Esophagus squamous epithelium (tissue), 5 donors: Measurements from ENCODE around the gene NUTM2G. TPM values are rescaled to one million over a fixed set of nuclear protein-coding genes. Genes with fewer than 3 reads are reported as not detected.
"Not testable (repeated sequence)": the region's sequence is repeated elsewhere in the genome, so short reads cannot be mapped to it uniquely, and the experiment has no call there.

Experiments
- DNase-seq: peaks from one replicate; lab custom pipeline; 2025; lab: John Stamatoyannopoulos, UW
- H3K27ac ChIP-seq, 4 donors: fragments of 200-600 bp; sonication (generic); one replicate each; pipeline ENCODE4 v1.5.1; 2016 to 2019; ENCODE audit warnings: mild to moderate bottlenecking in 1 of 4
- H3K27me3 ChIP-seq, 4 donors: fragments of 200-600 bp; sonication (generic); 1 replicate in 3 of 4; 2 replicates in 1 of 4; pipeline versions ENCODE4 v1.5.1 to v1.6.0; 2017 to 2021; ENCODE audit warnings: antibody characterized with exemption in 1 of 4
- H3K36me3 ChIP-seq, 3 donors: fragments of 200-600 bp; sonication (generic); one replicate each; pipeline ENCODE4 v1.5.1; 2016 to 2019
- H3K4me1 ChIP-seq, 3 donors: fragments of 200-600 bp; sonication (generic); one replicate each; pipeline ENCODE4 v1.5.1; 2017 to 2019
- H3K4me3 ChIP-seq, 4 donors: fragments of 200-600 bp; sonication (generic); 1 replicate in 3 of 4; 2 replicates in 1 of 4; pipeline ENCODE4 v1.5.1; 2016 to 2019; ENCODE audit warnings: mild to moderate bottlenecking in 2 of 4, moderate library complexity in 1 of 4
- H3K9me3 ChIP-seq, 3 donors: fragments of 200-600 bp; sonication (generic); one replicate each; pipeline ENCODE4 v1.5.1; 2016 to 2019
- WGBS, 2 donors: methylation state at CpG; one replicate each; pipeline ENCODE4 v1.1.5; 2018; 5-methylcytosine and 5-hydroxymethylcytosine counted together
- intact Hi-C: fragments of 100-400 bp; cut with DNase I; formaldehyde crosslinking; loops from one replicate; pipeline ENCODE4 v1.15.0; 2022
- total RNA-seq, 4 donors: library from RNA; depleted of rRNA; stranded (reverse); fragments of >200 nt; gene quantifications; one replicate each; pipeline ENCODE4 v1.1.0, GENCODE V29; 2016
- TF ChIP-seq, protein P1 (sequence below), 6 experiments: fragments of 450-650 bp in 4 of 6; fragments of 200-600 bp in 2 of 6; sonication (generic) in 2 of 6; IDR thresholded peaks; one replicate each; pipeline ENCODE4 v1.5.1; 2016 to 2019; ENCODE audit warnings: antibody characterized with exemption in 6 of 6, mild to moderate bottlenecking in 4 of 6, moderate library complexity in 4 of 6
- donor health status: DM: yes; HTN: yes; CAD: no.

The NUTM2G gene
- total RNA-seq, 4 donors from 2014 or later, result not detected

DNA sequence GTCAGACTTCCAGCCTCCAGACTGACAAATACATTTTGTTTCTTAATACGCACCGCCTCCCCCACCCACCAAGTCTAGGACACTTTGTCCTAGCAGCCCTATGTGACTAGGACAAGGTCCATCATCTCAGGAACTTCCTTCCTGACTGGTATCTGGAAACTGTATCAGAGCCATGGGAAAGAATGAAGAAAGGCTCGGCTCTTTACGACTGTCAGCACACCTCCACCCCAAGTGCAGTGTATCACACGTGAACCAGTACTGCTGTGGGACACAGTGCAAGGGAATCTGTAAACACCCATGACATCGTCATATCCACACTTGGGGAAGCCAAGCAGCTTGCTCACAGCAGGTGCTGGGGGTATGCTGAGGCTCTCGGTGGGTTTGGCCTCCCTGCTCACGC, 13.0 kb downstream of the NUTM2G start:
- H3K36me3 ChIP-seq, result peaks cover 0 to 15% (median 0%) of the 10 kb centered on the region in 3 donors
- intact Hi-C loops, DNase-seq, H3K4me1 ChIP-seq, H3K27ac ChIP-seq, H3K4me3 ChIP-seq, H3K9me3 ChIP-seq, H3K27me3 ChIP-seq: not testable (repeated sequence)
- no CpG with 5 or more reads among the region's 8 CpGs for WGBS, 2 donors

DNA sequence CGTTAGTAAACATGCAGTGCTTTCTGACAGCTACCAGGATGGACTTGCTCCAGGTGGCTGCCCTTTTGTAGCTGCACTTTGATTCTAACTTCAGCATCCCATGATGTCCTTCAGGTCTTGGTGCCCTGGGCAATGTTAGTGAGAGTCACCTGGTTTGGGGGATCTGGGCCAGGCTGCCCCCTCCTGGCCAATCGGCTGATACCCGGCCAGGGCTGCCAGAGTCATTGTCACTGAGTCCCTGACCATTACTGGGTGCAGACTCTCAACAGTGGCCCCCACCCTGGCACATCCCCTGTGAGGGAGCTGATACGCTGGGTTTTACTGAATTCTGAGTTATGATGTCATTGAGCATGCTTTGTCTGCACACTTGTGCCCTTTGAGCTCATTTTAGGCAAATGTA, 13.5 kb downstream of the NUTM2G start:
- WGBS, 2 donors, result no CpG with 5 or more reads among the region's 4 CpGs
- intact Hi-C loops, H3K27ac ChIP-seq, H3K27me3 ChIP-seq, H3K4me3 ChIP-seq, H3K9me3 ChIP-seq, H3K4me1 ChIP-seq, DNase-seq: not testable (repeated sequence)
- peaks cover 0 to 18% (median 0%) of the 10 kb centered on the region in 3 donors for H3K36me3 ChIP-seq

DNA sequence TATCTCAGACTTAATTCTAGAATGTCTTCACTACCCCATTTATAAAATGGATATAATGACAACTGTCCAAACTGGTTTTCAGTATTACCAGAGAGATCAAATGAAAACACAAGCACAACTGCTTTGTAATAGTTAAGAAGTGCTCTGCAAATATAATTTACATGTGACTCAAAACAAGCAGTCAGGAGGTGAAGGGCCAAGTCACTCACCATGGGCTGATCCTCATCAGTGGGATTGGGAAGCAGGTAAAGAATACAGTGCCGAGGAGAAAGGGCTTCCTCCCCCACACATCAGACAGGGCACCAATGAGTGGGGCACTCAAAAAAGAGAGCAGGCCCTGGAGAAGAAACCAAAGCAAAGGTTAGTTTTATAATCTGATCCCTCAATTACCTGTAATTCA, 20.7 kb downstream of the NUTM2G start:
- H3K9me3 ChIP-seq, DNase-seq, H3K27ac ChIP-seq, H3K4me1 ChIP-seq, H3K4me3 ChIP-seq, H3K27me3 ChIP-seq, intact Hi-C loops: not testable (repeated sequence)
- WGBS, 2 donors, result 100% methylated on average over 1 of the region's 1 CpG; no CpG with 5 or more reads in 1 of the 2 donors
- H3K36me3 ChIP-seq, result peaks cover 0 to 31% (median 0%) of the 10 kb centered on the region in 3 donors

DNA sequence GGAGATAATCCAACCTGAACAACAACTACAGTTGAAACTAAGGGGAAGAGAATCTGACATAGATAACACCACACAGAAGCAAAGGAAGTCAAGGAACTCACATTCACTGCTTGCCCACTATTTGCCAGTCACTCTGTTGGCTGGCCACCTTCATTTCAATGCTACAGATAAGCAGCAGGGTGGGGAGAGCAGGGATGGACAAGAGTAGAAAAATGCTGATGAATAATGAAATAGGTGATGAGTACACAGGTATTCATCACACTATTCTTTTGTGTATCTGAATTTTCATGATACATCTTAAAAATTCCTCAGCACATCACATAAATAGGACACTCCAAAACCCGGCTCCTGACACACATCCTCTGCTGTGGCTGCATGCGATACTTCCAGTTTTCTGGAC, 21.9 kb downstream of the NUTM2G start:
- H3K9me3 ChIP-seq, H3K4me3 ChIP-seq: not testable (repeated sequence)
- no CpG with 5 or more reads among the region's 2 CpGs for WGBS, 2 donors

DNA sequence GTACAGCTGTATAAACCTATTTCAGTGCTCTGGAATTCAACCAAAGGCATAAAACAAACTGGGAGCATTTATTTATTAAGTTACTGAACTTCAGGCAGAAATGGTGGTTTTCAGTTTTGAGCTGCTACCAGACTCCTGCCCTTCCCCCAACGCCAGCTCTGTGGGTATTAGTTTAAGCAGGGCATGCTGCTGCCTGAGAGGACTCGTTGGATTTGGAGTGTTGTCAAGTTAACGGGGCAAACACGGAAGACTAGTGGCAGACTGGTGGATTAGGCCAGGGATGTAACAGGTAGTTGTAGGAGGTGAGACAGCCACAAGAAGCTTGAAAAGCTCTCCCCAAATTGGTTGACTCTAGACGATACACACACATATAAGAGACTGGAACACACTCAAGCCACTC, 38.9 kb downstream of the NUTM2G start:
- DNase-seq, result not testable (repeated sequence)
- 38 to 47% methylated on average over 5 of the region's 5 CpGs for WGBS, 2 donors

More for the DNA sequence above, 21.9 kb downstream of the NUTM2G start:
- DNase-seq, H3K27ac ChIP-seq, H3K27me3 ChIP-seq, H3K4me1 ChIP-seq, intact Hi-C loops: not testable (repeated sequence)
- H3K36me3 ChIP-seq, result peaks cover 0 to 41% (median 0%) of the 10 kb centered on the region in 3 donors

DNA sequence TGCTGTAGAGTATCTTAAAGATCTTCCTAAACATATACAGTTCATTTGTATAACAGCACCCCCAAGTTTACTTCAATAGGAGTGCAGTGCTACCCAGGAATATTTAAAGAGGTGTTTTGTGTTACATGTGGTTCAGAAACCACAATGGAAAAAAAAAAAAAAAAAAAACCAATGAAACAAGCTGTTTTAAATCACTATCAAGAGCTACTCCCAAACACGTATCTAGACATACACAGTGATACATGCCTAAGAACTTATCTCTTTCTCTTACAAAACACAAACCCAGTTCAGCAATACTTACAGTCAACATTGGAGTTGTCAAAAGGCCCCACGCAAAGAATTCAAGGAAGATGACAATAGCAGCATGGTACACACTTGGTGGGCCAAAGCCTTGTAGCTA, 43.9 kb downstream of the NUTM2G start:
- H3K27me3 ChIP-seq, DNase-seq, H3K9me3 ChIP-seq, H3K4me1 ChIP-seq, intact Hi-C loops, H3K27ac ChIP-seq, H3K4me3 ChIP-seq: not testable (repeated sequence)
- H3K36me3 ChIP-seq, result peaks cover 0 to 19% (median 0%) of the 10 kb centered on the region in 3 donors
- WGBS, 2 donors, result 77 to 93% methylated on average over 2 of the region's 2 CpGs

More for the DNA sequence above, 38.9 kb downstream of the NUTM2G start:
- TF ChIP-seq, protein P1, sequence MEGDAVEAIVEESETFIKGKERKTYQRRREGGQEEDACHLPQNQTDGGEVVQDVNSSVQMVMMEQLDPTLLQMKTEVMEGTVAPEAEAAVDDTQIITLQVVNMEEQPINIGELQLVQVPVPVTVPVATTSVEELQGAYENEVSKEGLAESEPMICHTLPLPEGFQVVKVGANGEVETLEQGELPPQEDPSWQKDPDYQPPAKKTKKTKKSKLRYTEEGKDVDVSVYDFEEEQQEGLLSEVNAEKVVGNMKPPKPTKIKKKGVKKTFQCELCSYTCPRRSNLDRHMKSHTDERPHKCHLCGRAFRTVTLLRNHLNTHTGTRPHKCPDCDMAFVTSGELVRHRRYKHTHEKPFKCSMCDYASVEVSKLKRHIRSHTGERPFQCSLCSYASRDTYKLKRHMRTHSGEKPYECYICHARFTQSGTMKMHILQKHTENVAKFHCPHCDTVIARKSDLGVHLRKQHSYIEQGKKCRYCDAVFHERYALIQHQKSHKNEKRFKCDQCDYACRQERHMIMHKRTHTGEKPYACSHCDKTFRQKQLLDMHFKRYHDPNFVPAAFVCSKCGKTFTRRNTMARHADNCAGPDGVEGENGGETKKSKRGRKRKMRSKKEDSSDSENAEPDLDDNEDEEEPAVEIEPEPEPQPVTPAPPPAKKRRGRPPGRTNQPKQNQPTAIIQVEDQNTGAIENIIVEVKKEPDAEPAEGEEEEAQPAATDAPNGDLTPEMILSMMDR (IDR thresholded peaks at IDR 0.05), result peak in 1 of 6 experiments; percentile 15
- H3K27ac ChIP-seq, H3K9me3 ChIP-seq, H3K4me3 ChIP-seq, H3K27me3 ChIP-seq, intact Hi-C loops: not testable (repeated sequence)
- Histone ChIP-seq H3K36me3 (peaks cover 0 to 21% (median 0%) of the 10 kb centered on the region in 3 donors), H3K4me1 (peaks cover 0 to 11% (median 0%) of the 10 kb centered on the region in 3 donors)

DNA sequence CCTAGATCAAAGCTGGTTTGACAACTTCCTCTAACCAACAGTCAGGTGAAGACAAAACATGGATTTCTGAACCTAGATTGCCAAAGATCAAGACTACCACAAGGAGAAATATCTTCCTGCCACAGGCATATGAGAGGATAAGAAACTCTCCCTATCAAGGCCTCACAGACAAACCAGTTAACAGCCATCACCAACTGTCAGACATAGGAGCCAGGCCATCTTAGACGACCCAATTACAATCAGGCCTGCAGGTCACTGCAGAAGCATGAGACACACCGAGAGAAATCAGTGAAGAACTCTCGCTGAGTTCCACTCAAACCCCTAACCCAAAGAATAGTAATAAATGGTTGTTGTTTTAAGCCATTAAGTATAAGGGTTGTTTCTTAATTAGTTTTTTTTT, 45.4 kb downstream of the NUTM2G start:
- H3K27ac ChIP-seq, intact Hi-C loops, H3K9me3 ChIP-seq, H3K4me1 ChIP-seq, H3K4me3 ChIP-seq, DNase-seq, H3K27me3 ChIP-seq: not testable (repeated sequence)
- WGBS, 2 donors, result 71 to 86% methylated on average over 3 of the region's 3 CpGs
- peaks cover 0 to 19% (median 0%) of the 10 kb centered on the region in 3 donors for H3K36me3 ChIP-seq

DNA sequence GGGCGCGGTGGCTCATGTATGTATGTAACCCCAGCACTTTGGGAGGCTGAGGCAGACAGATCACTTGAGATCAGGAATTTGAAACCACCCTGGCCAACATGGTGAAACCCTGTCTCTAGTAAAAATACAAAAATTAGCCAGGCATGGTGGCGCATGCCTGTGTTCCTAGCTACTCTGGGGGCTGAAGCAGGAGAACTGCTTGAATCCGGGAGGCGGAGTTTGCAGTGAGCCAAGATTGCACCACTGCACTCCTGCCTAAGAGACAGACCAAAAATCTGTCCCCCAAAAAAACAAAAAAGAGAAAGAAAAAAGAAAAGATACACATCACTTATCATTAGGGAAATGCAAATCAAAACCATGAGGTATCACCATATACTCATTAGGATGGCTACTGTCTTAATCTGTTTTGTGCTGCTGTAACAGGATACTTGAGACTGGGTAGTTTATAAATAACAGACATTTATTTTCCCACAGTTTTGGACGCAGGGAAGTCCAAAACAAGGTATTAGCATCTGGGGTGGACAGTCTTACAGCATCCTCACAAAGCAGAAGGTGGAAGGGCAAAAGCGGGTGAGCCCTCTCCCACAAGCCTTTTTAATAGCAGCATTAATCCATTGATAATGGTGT, 55.0 kb downstream of the NUTM2G start:
- intact Hi-C loops, H3K4me3 ChIP-seq, H3K4me1 ChIP-seq, H3K9me3 ChIP-seq, H3K27me3 ChIP-seq, H3K27ac ChIP-seq, H3K36me3 ChIP-seq, DNase-seq: not testable (repeated sequence)
- 90 to 97% methylated on average over 7 of the region's 7 CpGs for WGBS, 2 donors

DNA sequence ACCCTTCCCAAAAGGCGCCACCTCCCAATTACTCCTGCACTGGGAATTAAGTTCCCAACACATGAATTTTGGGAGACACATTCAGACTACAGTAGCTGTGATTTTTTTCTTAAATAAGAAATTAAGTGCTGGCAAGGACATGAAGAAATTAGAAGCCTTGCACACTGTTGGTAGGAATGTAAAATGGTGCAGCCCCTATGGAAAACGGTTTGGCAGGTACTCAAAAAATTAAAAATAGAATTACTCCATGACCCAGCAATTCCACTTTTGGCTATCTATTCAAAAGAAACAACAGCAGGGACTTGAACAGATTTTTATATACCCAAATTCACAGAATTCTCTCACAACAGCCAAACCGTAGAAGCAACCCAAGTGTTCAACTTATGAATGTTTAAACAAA, 55.5 kb downstream of the NUTM2G start:
- DNase-seq, H3K36me3 ChIP-seq, H3K4me3 ChIP-seq, H3K9me3 ChIP-seq, H3K4me1 ChIP-seq, H3K27ac ChIP-seq, H3K27me3 ChIP-seq, intact Hi-C loops: not testable (repeated sequence)
- 83 to 95% methylated on average over 2 to 3 of the region's 3 CpGs for WGBS, 2 donors

DNA sequence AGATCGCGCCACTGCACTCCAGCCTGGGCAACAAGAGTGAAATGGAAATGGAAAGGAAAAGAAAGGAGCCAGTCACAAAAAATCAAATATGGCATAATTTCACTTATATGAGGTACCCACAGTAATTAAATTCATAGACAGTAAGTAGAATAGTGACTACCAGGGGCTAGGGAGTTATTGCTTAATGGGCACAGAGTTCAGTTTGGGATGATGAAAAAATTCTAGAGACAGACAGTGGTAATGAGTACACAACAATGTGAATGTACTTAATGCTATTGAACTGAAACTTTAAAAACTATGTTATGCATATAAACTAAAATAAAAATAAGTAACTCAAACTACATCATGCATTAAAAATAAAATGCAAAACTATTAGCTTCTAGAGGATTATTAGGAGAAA, 56.2 kb downstream of the NUTM2G start:
- intact Hi-C loops, H3K27me3 ChIP-seq, H3K9me3 ChIP-seq, H3K27ac ChIP-seq, H3K36me3 ChIP-seq, H3K4me1 ChIP-seq, H3K4me3 ChIP-seq, DNase-seq: not testable (repeated sequence)
- WGBS, 2 donors, result 95 to 100% methylated on average over 2 of the region's 2 CpGs
